HFFc6 (cell line): Measurements from ENCODE around the gene GNG7. TPM values are rescaled to one million over a fixed set of nuclear protein-coding genes. Genes with fewer than 3 reads are reported as not detected.
A peak's percentile ranks its signal among the peaks of the same experiment; 100 is the strongest.
"Not testable (repeated sequence)": the region's sequence is repeated elsewhere in the genome, so short reads cannot be mapped to it uniquely, and the experiment has no call there.

Experiments
- DNase-seq: peaks from one replicate; pipeline ENCODE4 v3.0.0-alpha.2; 2018
- H3K27ac Mint-ChIP-seq: 2 replicates; pipeline ENCODE4 v1.8.0; 2020; ENCODE audit warnings: mild to moderate bottlenecking, mixed read lengths
- H3K27me3 Mint-ChIP-seq: 2 replicates; pipeline ENCODE4 v1.8.0; 2021; ENCODE audit warnings: mild to moderate bottlenecking, moderate library complexity, mixed read lengths; ENCODE audit not compliant: insufficient read depth
- H3K36me3 Mint-ChIP-seq: 2 replicates; pipeline ENCODE4 v1.8.0; 2021; ENCODE audit warnings: low read depth, mixed read lengths
- H3K4me1 Mint-ChIP-seq: 2 replicates; pipeline ENCODE4 v1.8.0; 2020; ENCODE audit warnings: low read depth, mixed read lengths
- H3K4me3 Mint-ChIP-seq: 2 replicates; pipeline ENCODE4 v1.8.0; 2020; ENCODE audit warnings: mild to moderate bottlenecking, moderate library complexity, mixed read lengths
- H3K9me3 Mint-ChIP-seq: 2 replicates; pipeline ENCODE4 v1.8.0; 2020; ENCODE audit warnings: mild to moderate bottlenecking, mixed read lengths
- CTCF ChIP-seq: fragments of 200-600 bp; sonication (generic); IDR thresholded peaks from 2 replicates; pipeline ENCODE4 v1.5.0; 2021; ENCODE audit warnings: antibody characterized with exemption, mild to moderate bottlenecking
- total RNA-seq, 6 experiments: library from RNA; stranded (reverse); fragmentation: NEBNext Ultra II Directional; extraction: Animal tissue kit (Norgen Biotek cat#: 25700); gene quantifications; 2 replicates in 1 of 6; 3 replicates in 5 of 6; pipeline ENCODE4 v1.2.3, GENCODE V29; 2021

Gene GNG7
- total RNA-seq, 6 experiments from 2014 or later = 0.09 to 0.29 (median 0.11) TPM; not detected in 1

GRCh38 chr19:2627319-2627829 lies 75.1 kb downstream of the GNG7 start:
- TF ChIP-seq CTCF = no peak
- peak overlapping the region; percentile 57 for H3K4me3 Mint-ChIP-seq
- peak; percentile 99 for DNase-seq
- H3K27me3 Mint-ChIP-seq = no peaks in the 10 kb centered on the region; the same call in 1 of the 2 replicates
- peaks cover 39% of the 10 kb centered on the region for H3K9me3 Mint-ChIP-seq
- peaks cover 22% of the 10 kb centered on the region for H3K36me3 Mint-ChIP-seq
- peak overlapping the region; percentile 96 for H3K27ac Mint-ChIP-seq
- peaks cover 29% of the 10 kb centered on the region for H3K4me1 Mint-ChIP-seq

- DNase-seq = no peak
- Mint-ChIP-seq H3K9me3 (peaks cover 28% of the 10 kb centered on the region), H3K4me1 (peaks cover 30% of the 10 kb centered on the region), H3K4me3 (no peak overlapping the region), H3K27me3 (no peaks in the 10 kb centered on the region; the same call in 1 of the 2 replicates), H3K36me3 (peaks cover 22% of the 10 kb centered on the region), H3K27ac (no peak overlapping the region; the same call in 1 of the 2 replicates)
- TF ChIP-seq CTCF = no peak
These were observed 77.1 kb downstream of the GNG7 start for GRCh38 chr19:2625434-2625833.

- no peak for TF ChIP-seq CTCF
- Mint-ChIP-seq H3K27ac (no peak overlapping the region), H3K9me3 (peaks cover 20% of the 10 kb centered on the region), H3K4me3 (no peak overlapping the region), H3K36me3 (peaks cover 20% of the 10 kb centered on the region), H3K27me3 (peaks cover under 1% of the 10 kb centered on the region; the same call in 1 of the 2 replicates), H3K4me1 (peaks cover 34% of the 10 kb centered on the region)
- no peak for DNase-seq
These were observed 77.9 kb downstream of the GNG7 start for GRCh38 chr19:2624537-2625091.

GRCh38 chr19:2623798-2624197 lies 78.7 kb downstream of the GNG7 start:
- DNase-seq = no peak
- H3K4me3 Mint-ChIP-seq = no peak overlapping the region
- H3K4me1 Mint-ChIP-seq = peaks cover 43% of the 10 kb centered on the region
- H3K9me3 Mint-ChIP-seq = peaks cover 12% of the 10 kb centered on the region
- H3K27me3 Mint-ChIP-seq = peaks cover 2% of the 10 kb centered on the region; the same call in 1 of the 2 replicates
- TF ChIP-seq CTCF = no peak
- H3K27ac Mint-ChIP-seq = no peak overlapping the region
- peaks cover 12% of the 10 kb centered on the region for H3K36me3 Mint-ChIP-seq

- not testable (repeated sequence) for H3K9me3 Mint-ChIP-seq, H3K36me3 Mint-ChIP-seq, H3K4me3 Mint-ChIP-seq, DNase-seq, H3K27ac Mint-ChIP-seq, H3K27me3 Mint-ChIP-seq
- H3K4me1 Mint-ChIP-seq = peaks cover 40% of the 10 kb centered on the region
These were observed 80.0 kb downstream of the GNG7 start for GRCh38 chr19:2622371-2622961.

- peak overlapping the region; percentile 84 for H3K27ac Mint-ChIP-seq
- peaks cover 28% of the 10 kb centered on the region for H3K4me1 Mint-ChIP-seq
- H3K4me3 Mint-ChIP-seq = no peak overlapping the region
- peaks cover 8% of the 10 kb centered on the region for H3K27me3 Mint-ChIP-seq
- no peak for DNase-seq
- no peaks in the 10 kb centered on the region for H3K9me3 Mint-ChIP-seq
- no peaks in the 10 kb centered on the region for H3K36me3 Mint-ChIP-seq
- TF ChIP-seq CTCF = no peak
These were observed 83.4 kb downstream of the GNG7 start for GRCh38 chr19:2619076-2619475.
